AG04450 (cell line): ENCODE measurements around the gene EIF5B. TPM values are rescaled to one million over a fixed set of nuclear protein-coding genes. Genes with fewer than 3 reads are reported as not detected.

Experiments used
- CTCF ChIA-PET: fragments of 300-600, 350-600 bp; formaldehyde crosslinking; extraction: SDS; loops from one replicate; lab custom pipeline; 2022; ENCODE audit warnings: antibody characterized with exemption, inconsistent platforms; lab: Charles Lee
- POLR2A ChIA-PET: fragments of 350-600 bp; formaldehyde crosslinking; extraction: SDS; loops from one replicate; lab custom pipeline; 2021; ENCODE audit warnings: antibody characterized with exemption, inconsistent platforms; lab: Yijun Ruan, JAX
- DNase-seq: peaks from one replicate; pipeline ENCODE4 v3.0.0-alpha.2; 2011; ENCODE audit warnings: low read depth, low spot score
- H3K27ac ChIP-seq: one replicate; pipeline ENCODE4 v1.5.1; 2012; ENCODE audit warnings: low read depth, low read length, control low read depth
- H3K27me3 ChIP-seq: one replicate; pipeline ENCODE4 v1.6.0; 2012; ENCODE audit warnings: low read length; ENCODE audit not compliant: control insufficient read depth, insufficient read depth
- H3K4me3 ChIP-seq: 2 replicates; pipeline ENCODE4 v1.5.1; 2011; ENCODE audit warnings: mild to moderate bottlenecking, low read depth, low read length, control low read depth
- H3K9me3 ChIP-seq: 2 replicates; pipeline ENCODE4 v1.5.1; 2012; ENCODE audit warnings: low read length; ENCODE audit not compliant: control insufficient read depth, insufficient read depth
- polyA plus RNA-seq: library from polyadenylated mRNA; depleted of rRNA; stranded (reverse); fragments of >200 nt; gene quantifications from 2 replicates; pipeline ENCODE4 v1.2.3, GENCODE V29; 2011
- TF ChIP-seq, protein P1 (sequence below): IDR thresholded peaks from 2 replicates; pipeline ENCODE4 v1.5.1; 2011; ENCODE audit warnings: low read depth, low read length, control low read depth, inconsistent platforms

Gene EIF5B
- polyA plus RNA-seq, 1 experiment, result 18.7 TPM

DNA sequence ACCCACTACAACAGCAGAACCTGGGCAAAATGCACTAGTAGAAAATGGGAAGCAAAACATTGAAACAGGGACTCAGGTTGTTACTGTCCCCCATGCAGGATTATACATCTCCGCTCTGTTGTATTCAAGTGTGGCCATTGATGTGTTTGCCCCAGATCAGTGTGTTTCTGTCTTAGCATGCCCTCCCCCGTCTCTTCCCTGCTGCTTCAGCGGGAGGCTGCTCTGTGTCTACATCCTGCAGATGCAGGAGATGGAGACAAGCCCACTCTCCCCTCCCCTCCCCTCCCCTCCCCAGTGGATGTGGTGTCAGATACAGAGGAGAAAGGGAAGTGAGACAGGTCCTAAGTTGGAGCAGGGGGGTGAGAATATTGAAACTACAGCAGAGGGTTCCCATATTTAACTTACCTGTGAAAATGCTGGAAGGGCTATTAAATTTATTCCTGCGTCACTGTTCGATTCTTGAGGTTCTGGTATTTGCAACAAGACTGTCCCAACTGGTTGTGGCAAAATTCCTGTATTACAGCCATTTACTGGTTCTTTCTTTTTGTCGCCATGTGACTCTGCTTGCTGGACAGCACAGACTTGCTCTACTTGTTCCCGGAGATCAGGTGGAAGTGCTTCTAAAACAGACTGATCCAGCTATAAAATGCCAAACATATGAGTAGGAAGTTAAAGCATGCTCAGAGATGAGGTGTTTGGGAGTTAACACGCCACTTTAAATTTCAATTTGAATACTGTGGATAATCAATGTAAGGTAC, 67.0 kb downstream of the EIF5B start:
- no peak for DNase-seq
- H3K27me3 ChIP-seq, result no peaks in the 10 kb centered on the region
- TF ChIP-seq, protein P1, sequence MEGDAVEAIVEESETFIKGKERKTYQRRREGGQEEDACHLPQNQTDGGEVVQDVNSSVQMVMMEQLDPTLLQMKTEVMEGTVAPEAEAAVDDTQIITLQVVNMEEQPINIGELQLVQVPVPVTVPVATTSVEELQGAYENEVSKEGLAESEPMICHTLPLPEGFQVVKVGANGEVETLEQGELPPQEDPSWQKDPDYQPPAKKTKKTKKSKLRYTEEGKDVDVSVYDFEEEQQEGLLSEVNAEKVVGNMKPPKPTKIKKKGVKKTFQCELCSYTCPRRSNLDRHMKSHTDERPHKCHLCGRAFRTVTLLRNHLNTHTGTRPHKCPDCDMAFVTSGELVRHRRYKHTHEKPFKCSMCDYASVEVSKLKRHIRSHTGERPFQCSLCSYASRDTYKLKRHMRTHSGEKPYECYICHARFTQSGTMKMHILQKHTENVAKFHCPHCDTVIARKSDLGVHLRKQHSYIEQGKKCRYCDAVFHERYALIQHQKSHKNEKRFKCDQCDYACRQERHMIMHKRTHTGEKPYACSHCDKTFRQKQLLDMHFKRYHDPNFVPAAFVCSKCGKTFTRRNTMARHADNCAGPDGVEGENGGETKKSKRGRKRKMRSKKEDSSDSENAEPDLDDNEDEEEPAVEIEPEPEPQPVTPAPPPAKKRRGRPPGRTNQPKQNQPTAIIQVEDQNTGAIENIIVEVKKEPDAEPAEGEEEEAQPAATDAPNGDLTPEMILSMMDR, result no peak
- POLR2A ChIA-PET, result no interaction called here
- CTCF ChIA-PET, result interaction anchor here (0.6 to 1.7 kb wide), 2 partner anchors 345 to 857 kb away, joined by 3 to 4 read pairs; no protein-coding TSS in a partner anchor
- no peaks in the 10 kb centered on the region for H3K9me3 ChIP-seq
- H3K27ac ChIP-seq, result no peak overlapping the region
- H3K4me3 ChIP-seq, result no peak overlapping the region

DNA sequence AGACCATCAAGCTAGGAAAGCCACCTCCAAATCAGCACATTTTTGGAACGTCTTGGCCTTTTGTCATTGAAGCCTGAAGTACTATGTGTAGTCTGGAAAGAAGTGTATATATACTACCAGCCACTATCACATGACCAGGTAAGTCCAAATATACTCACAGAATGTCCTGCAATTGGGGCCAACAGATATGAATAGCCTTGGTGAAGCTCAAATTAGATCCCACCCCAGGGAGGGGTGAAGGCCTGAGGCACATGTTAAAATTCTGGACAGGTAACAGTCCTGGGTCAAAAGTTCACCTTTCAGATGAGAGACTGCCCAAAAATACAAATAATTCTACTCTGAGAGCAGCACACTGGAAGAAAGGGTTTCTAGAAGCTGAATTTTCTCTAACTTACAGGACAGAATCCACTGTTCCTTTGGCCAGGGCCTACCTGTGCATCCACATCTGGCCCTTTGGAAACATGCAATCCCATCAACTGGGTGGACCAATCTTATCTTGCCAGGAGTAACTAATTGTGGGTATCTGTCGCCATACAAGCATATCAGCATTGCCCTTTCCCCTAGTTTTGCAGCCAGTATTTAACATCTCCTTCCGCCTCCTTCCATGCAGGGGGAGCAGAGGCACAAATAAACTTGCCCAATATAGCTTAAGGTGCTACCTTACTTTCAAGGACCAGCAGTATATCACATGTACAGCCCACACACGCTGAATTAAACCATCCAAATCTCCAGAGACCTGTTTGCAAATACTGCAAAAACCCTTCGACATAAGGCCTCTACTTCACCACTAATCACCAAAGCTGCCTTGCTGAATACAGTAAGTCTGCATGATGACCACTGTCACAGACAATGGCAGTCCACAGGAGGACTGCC, 67.8 kb downstream of the EIF5B start:
- Histone ChIP-seq H3K4me3 (no peak overlapping the region), H3K9me3 (no peaks in the 10 kb centered on the region), H3K27ac (no peak overlapping the region), H3K27me3 (no peaks in the 10 kb centered on the region)
- TF ChIP-seq, protein P1, result no peak
- ChIA-PET CTCF (interaction anchor here (0.6 kb wide), 1 partner anchor 346 kb away, joined by 4 read pairs; no protein-coding TSS in a partner anchor), POLR2A (no interaction called here)
- DNase-seq, result no peak

DNA sequence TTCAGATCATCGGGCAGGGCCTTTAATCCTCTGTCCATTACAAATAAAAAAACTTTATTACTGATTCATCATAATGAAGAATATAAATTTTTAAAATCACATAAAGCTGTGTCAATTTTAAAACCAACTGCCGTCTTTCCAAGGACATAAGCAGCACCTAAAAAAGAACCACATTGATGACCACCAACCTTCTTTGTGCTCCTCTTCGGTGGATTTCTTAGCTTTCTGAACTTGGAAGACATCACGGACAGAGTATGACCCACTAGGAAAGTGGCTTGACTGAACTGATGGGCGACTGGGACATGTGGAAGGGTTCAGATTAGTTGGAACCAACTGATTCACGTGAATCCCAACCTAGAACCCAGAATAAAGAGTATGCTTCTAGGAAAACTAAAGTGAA, 68.9 kb downstream of the EIF5B start:
- Histone ChIP-seq H3K9me3 (no peaks in the 10 kb centered on the region), H3K27me3 (no peaks in the 10 kb centered on the region), H3K4me3 (no peak overlapping the region), H3K27ac (no peak overlapping the region)
- ChIA-PET POLR2A (no interaction called here), CTCF (no interaction called here)
- TF ChIP-seq, protein P1, result no peak
- DNase-seq, result no peak

DNA sequence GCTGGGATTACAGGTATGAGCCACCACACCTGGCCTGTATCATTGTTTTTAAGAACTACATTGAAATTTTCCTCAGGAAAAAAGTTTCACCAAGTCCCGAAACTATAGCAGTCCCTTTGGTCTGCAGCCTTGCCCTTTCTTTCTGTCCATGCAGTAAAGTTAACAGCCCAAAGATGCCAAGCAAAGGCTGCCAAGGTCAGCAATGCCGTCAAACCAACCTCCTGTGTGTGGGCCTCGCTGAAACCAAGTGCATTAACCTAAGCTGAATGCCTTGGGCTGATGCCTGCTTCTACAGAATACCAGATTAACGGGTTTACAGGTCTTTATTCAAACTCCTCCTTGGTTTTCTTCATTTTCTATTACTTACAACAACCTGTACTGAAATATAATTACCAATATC, 73.1 kb downstream of the EIF5B start:
- CTCF ChIA-PET, result no interaction called here
- H3K4me3 ChIP-seq, result no peak overlapping the region
- no peaks in the 10 kb centered on the region for H3K9me3 ChIP-seq
- H3K27ac ChIP-seq, result no peak overlapping the region
- POLR2A ChIA-PET, result no interaction called here
- no peak for DNase-seq
- TF ChIP-seq, protein P1, result no peak
- no peaks in the 10 kb centered on the region for H3K27me3 ChIP-seq
